PC-3 (cell line): ENCODE data around the gene LLGL2. TPM values are rescaled to one million over a fixed set of nuclear protein-coding genes. Genes with fewer than 3 reads are reported as not detected.

Experiments used
- ATAC-seq: fragments of 200-7000 bp; cut with Tn5 transposase; 2 replicates; pipeline ENCODE4 v1.9.1; 2020; ENCODE audit warnings: mild to moderate bottlenecking, moderate library complexity
- BruUV-seq: library from RNA; stranded (reverse); fragments of 400-500 nt; replicated peaks from 2 replicates; lab custom pipeline; 2021; lab: Mats Ljungman, UMichigan
- CTCF ChIA-PET: fragments of 300-600 bp; sonication (Branson Sonifier 250); formaldehyde crosslinking; loops from one replicate; lab custom pipeline; 2022; ENCODE audit warnings: antibody characterized with exemption; lab: Charles Lee
- POLR2A ChIA-PET: fragments of 300-600 bp; sonication (Branson Sonifier 250); formaldehyde crosslinking; loops from one replicate; lab custom pipeline; 2022; ENCODE audit warnings: antibody characterized with exemption; ENCODE audit not compliant: unreplicated experiment; lab: Charles Lee
- DNase-seq: peaks from one replicate; pipeline ENCODE4 v3.0.0-alpha.2; 2015
- H2AFZ ChIP-seq: fragments of 300-600 bp; sonication (generic); 2 replicates; pipeline ENCODE4 v1.6.0; 2016; ENCODE audit warnings: antibody characterized with exemption, low read length
- H3F3A ChIP-seq: fragments of 300-600 bp; sonication (generic); one replicate; pipeline ENCODE4 v1.6.0; 2017; ENCODE audit warnings: antibody characterized with exemption, low read length, control low read depth, mild to moderate bottlenecking; ENCODE audit not compliant: unreplicated experiment
- H3K27ac ChIP-seq: fragments of 300-600 bp; sonication (generic); 2 replicates; pipeline ENCODE4 v1.5.1; 2016; ENCODE audit warnings: mild to moderate bottlenecking, low read length
- H3K27me3 ChIP-seq: fragments of 300-600 bp; sonication (generic); 2 replicates; pipeline ENCODE4 v1.6.1; 2016; ENCODE audit warnings: low read length, mixed read lengths
- H3K36me3 ChIP-seq: fragments of 300-600 bp; sonication (generic); 2 replicates; pipeline ENCODE4 v1.6.1; 2016; ENCODE audit warnings: low read depth, mixed run types, low read length, mixed read lengths
- H3K4me1 ChIP-seq: fragments of 300-600 bp; sonication (generic); 2 replicates; pipeline ENCODE4 v1.5.1; 2016; ENCODE audit warnings: low read length; ENCODE audit not compliant: insufficient read depth
- H3K4me2 ChIP-seq: fragments of 300-600 bp; sonication (generic); 2 replicates; pipeline ENCODE4 v1.6.0; 2016; ENCODE audit warnings: low read length
- H3K4me3 ChIP-seq: fragments of 300-600 bp; sonication (generic); 2 replicates; pipeline ENCODE4 v1.5.1; 2016; ENCODE audit warnings: mild to moderate bottlenecking, low read length, mixed read lengths
- H3K79me2 ChIP-seq: fragments of 300-600 bp; sonication (generic); 2 replicates; pipeline ENCODE4 v1.6.1; 2017; ENCODE audit warnings: low read length, mixed read lengths
- H3K9ac ChIP-seq: fragments of 300-600 bp; sonication (generic); 2 replicates; pipeline ENCODE4 v1.6.0; 2016; ENCODE audit warnings: mild to moderate bottlenecking, low read length
- H3K9me2 ChIP-seq: fragments of 300-600 bp; sonication (generic); replicated peaks from 2 replicates; pipeline ENCODE4 v1.6.1; 2016; ENCODE audit warnings: mixed run types, low read length, mixed read lengths
- H3K9me3 ChIP-seq: fragments of 300-600 bp; sonication (generic); 2 replicates; pipeline ENCODE4 v1.6.1; 2016; ENCODE audit warnings: low read length, mixed read lengths
- H4K20me1 ChIP-seq: fragments of 300-600 bp; sonication (generic); 2 replicates; pipeline ENCODE4 v1.6.1; 2016; ENCODE audit warnings: low read length, mixed read lengths
- EZH2 ChIP-seq: fragments of 300-600 bp; sonication (generic); IDR thresholded peaks from one replicate; pipeline ENCODE4 v1.6.1; 2017; ENCODE audit warnings: antibody characterized with exemption, mild to moderate bottlenecking, low read length; ENCODE audit not compliant: unreplicated experiment
- EZH2phosphoT487 ChIP-seq: fragments of 300-600 bp; sonication (generic); IDR thresholded peaks from 2 replicates; pipeline ENCODE4 v1.6.1; 2018; ENCODE audit warnings: mild to moderate bottlenecking, antibody characterized with exemption, low read length, borderline replicate concordance
- intact Hi-C: fragments of 100-400 bp; cut with micrococcal nuclease; formaldehyde crosslinking; loops from 2 replicates; pipeline ENCODE4 v1.9.0; 2023
- total RNA-seq: library from RNA; depleted of rRNA; stranded (reverse); fragments of >200 nt; gene quantifications from 2 replicates; pipeline ENCODE4 v1.2.3, GENCODE V29; 2014
- TF ChIP-seq, protein P1 (sequence below): fragments of 300-600 bp; sonication (generic); conservative IDR thresholded peaks from 2 replicates; pipeline ENCODE4 v1.5.1; 2017; ENCODE audit warnings: antibody characterized with exemption, low read depth, mild to moderate bottlenecking, low read length

Gene LLGL2
- total RNA-seq, 1 experiment from 2014 or later, result 92.9 TPM

DNA sequence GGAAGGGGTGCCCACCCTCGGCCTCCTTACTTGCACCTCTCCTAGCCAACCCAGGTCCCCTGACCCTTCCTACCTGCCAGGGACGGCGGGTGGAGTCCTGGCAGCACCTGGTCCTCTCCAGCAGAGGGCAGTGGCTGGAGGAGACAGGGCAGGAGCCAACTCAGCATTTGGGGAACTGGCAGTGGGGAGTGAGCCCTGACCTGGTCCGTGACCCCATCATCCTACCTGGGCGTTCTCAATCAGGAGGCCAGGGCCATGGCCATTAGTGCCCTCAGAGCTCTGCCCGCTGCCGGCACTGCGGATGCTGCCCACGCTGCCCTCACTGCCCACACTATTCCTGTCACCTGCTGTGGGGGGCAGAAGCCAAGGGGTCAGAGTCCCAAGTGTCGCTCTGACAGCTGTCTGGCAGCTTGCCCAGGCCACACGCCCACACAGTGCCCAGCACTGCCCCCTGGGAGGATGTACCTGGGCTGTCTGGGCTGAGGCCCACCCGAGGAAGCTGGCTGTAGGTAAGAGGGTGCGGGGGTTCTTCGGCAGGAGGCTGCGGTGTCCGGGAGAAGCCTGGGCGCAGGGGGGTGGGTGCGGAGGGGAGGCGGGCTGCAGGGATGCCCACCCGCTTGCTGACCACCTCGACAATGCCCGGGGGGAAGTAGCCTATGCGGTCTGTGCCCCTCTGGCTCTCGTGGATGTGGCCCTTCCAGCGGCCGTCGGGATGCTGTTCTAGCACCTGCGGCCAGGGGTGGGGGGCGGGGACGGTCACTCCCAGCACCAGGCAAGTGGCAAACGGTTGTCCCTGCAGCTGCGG is 20.9 kb upstream of the LLGL2 start:
- DNase-seq, result peak; percentile 65

DNA sequence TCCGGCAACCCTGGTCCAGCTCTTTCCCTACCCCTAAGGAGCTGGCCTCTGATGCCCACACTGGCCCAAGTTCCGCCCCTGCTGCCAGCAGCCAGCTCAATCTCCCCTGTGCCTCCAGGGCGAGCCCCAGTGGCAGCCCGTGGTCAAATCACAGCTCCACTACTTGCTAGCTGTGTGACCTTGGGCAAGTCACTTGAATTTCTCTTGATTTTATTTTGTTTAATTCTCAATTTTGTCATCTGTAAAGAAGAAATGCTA is 20.4 kb upstream of the LLGL2 start:
- Histone ChIP-seq H2AFZ (no peak overlapping the region), H3K4me2 (no peak overlapping the region), H3K9me3 (no peaks in the 10 kb centered on the region), H3K9me2 (no peaks in the 10 kb centered on the region), H3K36me3 (peaks cover 22% of the 10 kb centered on the region; the same call in 1 of the 2 replicates), H3K27ac (no peak overlapping the region), H3K4me3 (no peak overlapping the region), H3K27me3 (no peaks in the 10 kb centered on the region), H4K20me1 (peaks cover 7% of the 10 kb centered on the region), H3K79me2 (peaks cover 7% of the 10 kb centered on the region; the same call in 1 of the 2 replicates), H3F3A (no peaks in the 10 kb centered on the region), H3K4me1 (no peaks in the 10 kb centered on the region), H3K9ac (no peak overlapping the region)
- ChIA-PET POLR2A (no interaction called here), CTCF (interaction anchor here (0.5 to 0.6 kb wide), 2 partner anchors 95 to 129 kb away, joined by 3 read pairs; no protein-coding TSS in a partner anchor)
- ATAC-seq, result no peak
- no peak for DNase-seq
- no peak for TF ChIP-seq EZH2phosphoT487
- TF ChIP-seq, protein P1, sequence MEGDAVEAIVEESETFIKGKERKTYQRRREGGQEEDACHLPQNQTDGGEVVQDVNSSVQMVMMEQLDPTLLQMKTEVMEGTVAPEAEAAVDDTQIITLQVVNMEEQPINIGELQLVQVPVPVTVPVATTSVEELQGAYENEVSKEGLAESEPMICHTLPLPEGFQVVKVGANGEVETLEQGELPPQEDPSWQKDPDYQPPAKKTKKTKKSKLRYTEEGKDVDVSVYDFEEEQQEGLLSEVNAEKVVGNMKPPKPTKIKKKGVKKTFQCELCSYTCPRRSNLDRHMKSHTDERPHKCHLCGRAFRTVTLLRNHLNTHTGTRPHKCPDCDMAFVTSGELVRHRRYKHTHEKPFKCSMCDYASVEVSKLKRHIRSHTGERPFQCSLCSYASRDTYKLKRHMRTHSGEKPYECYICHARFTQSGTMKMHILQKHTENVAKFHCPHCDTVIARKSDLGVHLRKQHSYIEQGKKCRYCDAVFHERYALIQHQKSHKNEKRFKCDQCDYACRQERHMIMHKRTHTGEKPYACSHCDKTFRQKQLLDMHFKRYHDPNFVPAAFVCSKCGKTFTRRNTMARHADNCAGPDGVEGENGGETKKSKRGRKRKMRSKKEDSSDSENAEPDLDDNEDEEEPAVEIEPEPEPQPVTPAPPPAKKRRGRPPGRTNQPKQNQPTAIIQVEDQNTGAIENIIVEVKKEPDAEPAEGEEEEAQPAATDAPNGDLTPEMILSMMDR, result no peak
- no peak for TF ChIP-seq EZH2
- BruUV-seq, result no TSS peak
- intact Hi-C loops, result no loop called here

More for the DNA sequence above, 20.9 kb upstream of the LLGL2 start:
- no TSS peak for BruUV-seq
- H2AFZ ChIP-seq, result no peak overlapping the region
- H3K4me2 ChIP-seq, result no peak overlapping the region
- ATAC-seq, result peak; percentile 67
- ChIA-PET CTCF (interaction anchor here (0.6 kb wide), 1 partner anchor 129 kb away, joined by 3 read pairs; no protein-coding TSS in a partner anchor), POLR2A (no interaction called here)
- peaks cover 7% of the 10 kb centered on the region for H4K20me1 ChIP-seq
- TF ChIP-seq EZH2phosphoT487, result no peak
- TF ChIP-seq, protein P1, result peak; percentile 85
- no peak for TF ChIP-seq EZH2
- H3K27ac ChIP-seq, result no peak overlapping the region
- no peaks in the 10 kb centered on the region for H3K9me3 ChIP-seq
- intact Hi-C loops, result no loop called here
- no peaks in the 10 kb centered on the region for H3K27me3 ChIP-seq
- 0 out of 2 replicates have a peak, but pooled peaks cover 6% of the 10 kb centered on the region for H3K79me2 ChIP-seq
- H3F3A ChIP-seq, result no peaks in the 10 kb centered on the region
- peaks cover 28% of the 10 kb centered on the region; the same call in 1 of the 2 replicates for H3K36me3 ChIP-seq
- no peaks in the 10 kb centered on the region for H3K9me2 ChIP-seq
- H3K9ac ChIP-seq, result no peak overlapping the region
- no peak overlapping the region for H3K4me3 ChIP-seq
- H3K4me1 ChIP-seq, result no peaks in the 10 kb centered on the region

DNA sequence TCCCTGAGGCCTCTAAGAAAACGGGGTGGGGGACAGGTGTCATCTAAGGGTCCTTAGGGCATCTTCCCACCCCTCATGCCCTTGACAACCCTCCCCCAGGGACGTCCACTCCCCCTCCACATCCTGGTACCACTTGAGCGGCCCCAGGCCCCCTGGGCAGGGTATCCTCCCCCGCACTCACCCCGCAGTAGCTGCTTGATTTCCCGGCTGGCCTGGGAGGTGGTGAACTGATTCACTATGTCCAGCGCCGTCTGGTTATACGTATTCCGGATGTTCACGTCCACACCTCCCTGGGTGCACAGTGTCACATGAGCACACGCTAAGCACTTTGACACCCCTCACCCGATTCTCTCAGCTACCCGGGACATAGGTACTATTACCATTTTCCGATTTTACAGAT is 19.9 kb upstream of the LLGL2 start:
- DNase-seq (no peak), ATAC-seq (no peak)
- H3K27me3 ChIP-seq, result no peaks in the 10 kb centered on the region
- no peak overlapping the region for H3K4me3 ChIP-seq
- POLR2A ChIA-PET, result no interaction called here
- H3K9me2 ChIP-seq, result no peaks in the 10 kb centered on the region
- TF ChIP-seq, protein P1, result no peak
- no peak for TF ChIP-seq EZH2
- TF ChIP-seq EZH2phosphoT487, result no peak
- BruUV-seq, result no TSS peak
- H3K9ac ChIP-seq, result no peak overlapping the region
- H3K27ac ChIP-seq, result no peak overlapping the region
- CTCF ChIA-PET, result interaction anchor here (0.5 kb wide), 1 partner anchor 95 kb away, joined by 3 read pairs; no protein-coding TSS in a partner anchor
- H2AFZ ChIP-seq, result no peak overlapping the region
- intact Hi-C loops, result no loop called here
- no peaks in the 10 kb centered on the region for H3K9me3 ChIP-seq
- no peaks in the 10 kb centered on the region for H3F3A ChIP-seq
- H3K79me2 ChIP-seq, result peaks cover 7% of the 10 kb centered on the region; the same call in 1 of the 2 replicates
- no peak overlapping the region for H3K4me2 ChIP-seq
- H4K20me1 ChIP-seq, result peaks cover 7% of the 10 kb centered on the region
- H3K4me1 ChIP-seq, result no peaks in the 10 kb centered on the region
- H3K36me3 ChIP-seq, result peaks cover 18% of the 10 kb centered on the region; the same call in 1 of the 2 replicates
